NCI-H446 treated with DMSO at 0.1 percent for 48 hours (cell line): ENCODE measurements around the gene HDAC4.

ENCODE experiments used
- DNase-seq: peaks from one replicate; lab custom pipeline; 2025; lab: John Stamatoyannopoulos, UW

Gene HDAC4

DNA sequence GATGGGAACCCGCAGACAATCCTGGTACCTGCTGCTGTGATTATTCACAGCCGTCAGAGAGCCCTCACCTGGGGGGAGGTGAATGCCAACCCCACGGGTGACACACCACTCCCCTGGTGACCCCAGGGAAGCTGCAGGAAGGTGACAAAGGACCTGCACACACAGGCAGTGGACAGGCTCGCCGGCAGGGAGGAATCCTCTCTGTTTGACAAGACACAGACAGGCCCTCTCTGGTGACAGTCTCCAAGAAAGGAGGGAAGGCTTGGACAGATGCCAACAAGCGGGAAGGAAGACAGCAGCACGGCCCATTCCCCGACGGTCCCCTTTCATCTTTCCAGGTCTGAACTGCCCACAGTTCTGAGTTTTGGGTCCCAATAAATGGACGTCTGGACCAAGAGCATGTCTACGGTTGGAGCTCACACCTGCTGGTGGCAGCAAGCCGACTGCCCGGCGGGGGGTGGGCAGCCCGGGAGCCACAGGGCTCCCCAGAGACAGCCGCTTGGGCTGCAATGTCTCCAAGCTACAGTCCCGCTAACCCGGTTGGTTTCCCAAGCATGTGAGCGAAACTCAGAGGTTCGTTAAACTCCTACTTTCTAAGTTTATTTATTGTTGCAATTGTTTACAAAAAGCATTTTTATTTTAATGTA, 31.8 kb downstream of the HDAC4 start:
- DNase-seq, result no peak

DNA sequence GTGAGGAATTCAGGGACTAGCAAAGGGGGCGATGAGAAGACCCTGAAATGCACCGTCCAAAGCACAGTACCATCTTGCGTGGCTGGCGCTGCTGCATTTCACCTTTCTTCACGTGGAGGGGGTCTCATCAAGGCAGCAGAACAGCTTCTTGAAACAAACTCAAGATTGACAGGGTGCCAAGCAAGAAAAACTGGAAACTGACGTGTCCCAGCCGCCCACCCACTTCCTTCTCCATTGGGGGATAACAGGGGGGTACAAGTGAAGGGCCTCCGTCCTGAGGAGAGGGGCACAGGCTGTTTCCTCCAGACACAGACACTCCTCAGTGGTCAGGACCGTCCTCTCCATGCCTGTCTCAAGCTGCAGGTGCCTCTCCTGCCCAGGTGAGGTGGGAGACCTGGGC, 32.5 kb downstream of the HDAC4 start:
- no peak for DNase-seq

- no peak for DNase-seq
These were observed 34.1 kb downstream of the HDAC4 start for GRCh38 chr2:239366740-239367139.

DNA sequence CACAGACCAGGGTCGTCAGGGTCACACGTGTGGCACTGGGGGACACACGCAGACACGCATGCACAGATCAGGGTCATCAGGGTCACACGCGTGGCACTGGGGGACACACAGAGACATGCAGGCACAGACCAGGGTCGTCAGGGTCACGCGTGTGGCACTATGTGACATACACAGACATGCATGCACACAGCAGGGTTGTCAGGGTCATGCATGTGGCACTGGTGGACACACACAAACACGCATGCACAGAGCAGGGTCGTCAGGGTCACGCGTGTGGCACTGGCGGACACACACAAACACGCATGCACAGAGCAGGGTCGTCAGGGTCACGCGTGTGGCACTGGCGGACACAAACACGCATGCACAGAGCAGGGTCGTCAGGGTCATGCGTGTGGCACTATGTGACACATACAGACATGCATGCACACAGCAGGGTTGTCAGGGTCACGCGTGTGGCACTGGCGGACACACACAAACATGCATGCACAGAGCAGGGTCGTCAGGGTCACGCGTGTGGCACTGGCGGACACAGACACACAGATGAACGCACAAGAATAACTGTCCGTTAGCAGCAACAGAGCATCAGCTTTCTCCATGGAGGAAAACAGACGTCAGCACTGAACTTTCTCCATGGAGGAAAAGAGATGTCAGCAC, 34.9 kb downstream of the HDAC4 start:
- no peak for DNase-seq

- no peak for DNase-seq
These were observed 35.6 kb downstream of the HDAC4 start for GRCh38 chr2:239365071-239365781.

DNA sequence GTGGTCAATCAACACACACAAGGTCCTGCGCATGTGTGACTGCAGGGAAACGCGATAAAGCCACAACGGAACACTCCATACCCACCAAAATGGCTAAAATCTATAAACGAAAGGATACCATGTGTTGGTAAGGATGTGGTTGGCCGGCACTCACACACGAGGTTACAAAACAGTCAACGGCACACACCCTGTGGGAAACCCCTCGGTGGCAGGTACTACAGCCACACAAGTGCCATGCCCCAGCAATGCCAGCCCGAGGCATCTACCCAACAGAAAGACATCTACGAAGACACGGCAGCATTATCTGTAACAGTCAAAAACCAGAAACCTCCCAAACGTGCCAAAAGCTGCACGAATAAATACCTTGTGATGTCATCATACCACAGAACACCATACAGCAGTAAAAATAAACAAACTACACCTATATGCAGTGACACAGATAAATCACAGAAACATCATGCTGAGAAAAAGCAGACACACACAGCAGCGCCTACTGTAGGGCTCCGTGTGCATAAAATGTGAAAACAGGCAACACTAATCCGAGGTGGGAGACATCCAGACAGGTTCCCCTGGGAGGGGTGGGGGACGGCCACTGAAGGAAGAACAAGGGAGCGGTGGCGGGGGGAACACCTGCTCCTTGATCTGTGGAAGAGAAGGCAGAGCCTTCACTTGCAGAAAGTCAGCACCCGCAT, 36.7 kb downstream of the HDAC4 start:
- no peak for DNase-seq

DNA sequence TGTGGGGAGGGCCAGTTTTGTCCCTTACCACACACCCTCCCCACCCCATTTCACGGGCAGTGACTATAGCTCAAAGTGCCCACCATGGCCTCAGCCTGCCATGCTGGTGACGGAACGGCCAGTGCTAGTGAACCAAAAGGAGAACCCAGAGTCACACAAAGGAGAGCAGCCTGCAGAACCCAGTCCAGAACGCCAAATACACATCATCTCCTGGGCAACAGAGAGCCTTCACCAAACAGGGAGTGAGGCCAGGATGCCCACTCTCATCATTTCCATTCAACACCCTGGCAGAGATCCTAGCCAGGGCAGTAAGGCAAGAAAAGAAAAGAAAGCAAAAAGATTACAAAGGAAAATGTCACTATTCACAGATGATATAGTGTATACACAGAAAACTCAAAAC, 38.3 kb downstream of the HDAC4 start:
- no peak for DNase-seq

DNA sequence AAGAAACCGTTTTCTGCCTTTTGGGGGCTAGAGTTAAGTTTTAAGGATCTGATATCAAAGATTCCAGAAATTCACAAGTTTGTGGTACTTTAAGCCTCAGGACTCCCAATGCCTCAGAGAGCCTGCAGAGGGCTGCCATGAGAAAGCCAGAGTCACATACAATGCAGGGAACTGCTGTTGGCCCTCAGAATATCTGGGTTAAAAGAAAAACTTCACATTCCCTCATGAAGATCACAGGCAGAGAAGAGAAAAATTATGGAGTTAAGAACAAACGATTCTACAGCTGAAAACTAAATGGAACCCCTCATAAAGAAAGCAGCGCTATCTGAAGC, 39.5 kb downstream of the HDAC4 start:
- DNase-seq, result no peak

DNA sequence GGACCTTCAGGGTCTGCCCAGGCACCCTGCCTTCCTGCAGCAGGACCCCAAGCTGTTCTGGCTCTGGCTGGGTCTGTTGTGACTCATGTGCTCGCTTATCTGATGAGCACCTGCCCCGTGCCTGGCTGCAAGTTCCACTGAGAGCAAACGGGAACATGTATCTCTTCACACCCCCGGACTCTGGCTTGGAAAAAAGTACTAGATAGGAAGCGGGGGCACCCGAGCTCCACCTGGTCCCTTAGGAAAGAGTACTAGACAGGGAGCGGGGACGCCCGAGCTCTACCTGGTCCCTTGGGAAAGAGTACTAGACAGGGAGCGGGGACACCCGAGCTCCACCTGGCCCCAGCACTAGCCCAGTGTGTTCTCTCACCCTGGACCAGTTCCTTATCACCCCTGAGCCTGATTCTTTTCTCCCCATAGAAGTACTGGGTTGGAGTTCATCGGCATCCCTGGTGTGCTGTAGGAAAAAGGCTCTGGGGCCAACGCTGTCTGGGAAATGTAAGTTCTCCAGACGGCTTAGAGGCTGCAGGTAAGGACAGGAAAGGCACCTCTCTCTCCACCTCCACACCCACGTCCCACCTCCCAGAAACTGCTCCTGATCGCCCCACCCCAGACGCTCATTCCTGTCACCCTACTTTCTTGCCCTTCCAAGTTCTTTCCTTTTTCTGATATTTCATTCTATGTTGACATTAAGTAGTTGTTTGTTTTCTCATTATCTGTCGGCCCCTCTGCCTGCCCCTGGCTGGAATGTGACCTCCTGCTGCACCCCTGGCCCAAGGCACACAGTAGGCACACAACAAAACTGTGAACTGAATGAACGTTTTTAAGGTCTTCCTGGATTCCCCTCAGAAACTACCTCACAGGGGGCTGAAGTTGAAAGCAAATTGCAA, 40.2 kb downstream of the HDAC4 start:
- no peak for DNase-seq

DNA sequence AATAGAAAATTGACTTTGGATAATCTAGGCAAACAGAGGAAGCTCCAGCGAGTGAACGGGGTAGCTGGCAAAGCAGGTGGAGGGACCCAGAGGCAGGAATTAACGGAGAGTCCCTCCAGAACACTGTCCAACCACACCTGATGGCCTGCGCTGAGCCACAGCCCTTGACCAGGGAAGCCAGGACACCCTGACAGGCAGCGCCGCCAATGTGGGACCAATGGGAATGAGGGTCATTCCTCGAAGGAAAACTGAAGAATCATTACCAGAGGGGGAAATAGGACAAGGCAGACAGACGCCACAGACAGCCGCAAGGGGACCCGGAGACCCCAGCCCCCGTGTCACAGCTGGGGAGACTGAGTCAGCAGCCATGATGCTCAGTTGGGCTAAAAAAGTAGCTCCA, 40.8 kb downstream of the HDAC4 start:
- no peak for DNase-seq

- DNase-seq, result no peak
These were observed 41.5 kb downstream of the HDAC4 start for GRCh38 chr2:239359196-239359912.

- no peak for DNase-seq
These were observed 42.6 kb downstream of the HDAC4 start for GRCh38 chr2:239358062-239358754.

DNA sequence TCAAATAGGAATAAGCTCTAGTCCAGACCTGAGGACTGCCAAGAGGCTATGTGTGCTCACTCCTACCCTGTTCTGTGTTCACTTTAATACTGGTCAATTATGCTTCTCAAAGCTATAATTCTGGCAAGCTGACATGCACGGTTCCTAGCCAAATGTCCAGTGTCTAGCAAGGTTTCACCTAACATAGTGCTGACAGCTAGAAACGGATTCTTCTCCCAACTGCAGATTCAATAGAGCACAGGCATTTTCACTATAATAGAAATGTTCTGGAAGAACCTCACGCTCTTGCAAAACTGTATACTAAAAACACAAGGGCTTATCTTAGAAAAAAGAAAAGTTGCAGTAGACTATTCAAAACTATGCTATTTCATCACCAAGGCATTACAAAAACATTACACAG, 45.1 kb downstream of the HDAC4 start:
- DNase-seq, result no peak

GRCh38 chr2:239355139-239355538, 45.7 kb downstream of the HDAC4 start:
- no peak for DNase-seq

DNA sequence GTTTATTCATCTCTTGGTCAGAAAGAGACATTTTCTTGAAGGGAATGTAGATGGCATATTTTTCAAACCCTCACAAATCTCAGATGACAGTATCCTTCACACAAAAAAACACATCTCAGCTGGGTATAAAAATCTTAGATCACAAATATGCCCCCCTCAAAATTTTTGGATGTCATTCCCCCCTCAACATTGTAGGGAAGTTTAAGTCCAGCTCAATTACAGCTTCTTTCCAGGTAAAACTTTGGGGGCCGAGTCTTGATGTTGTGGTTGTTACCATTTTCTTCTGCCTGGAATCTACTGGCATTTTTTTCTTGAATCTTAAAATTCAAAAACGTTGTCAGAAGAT, 46.1 kb downstream of the HDAC4 start:
- DNase-seq, result no peak

GRCh38 chr2:239354132-239354790, 46.6 kb downstream of the HDAC4 start:
- DNase-seq, result no peak

- DNase-seq, result no peak
These were observed 47.1 kb downstream of the HDAC4 start for GRCh38 chr2:239353692-239354091.

- no peak for DNase-seq
These were observed 49.1 kb downstream of the HDAC4 start for GRCh38 chr2:239351687-239352086.

DNA sequence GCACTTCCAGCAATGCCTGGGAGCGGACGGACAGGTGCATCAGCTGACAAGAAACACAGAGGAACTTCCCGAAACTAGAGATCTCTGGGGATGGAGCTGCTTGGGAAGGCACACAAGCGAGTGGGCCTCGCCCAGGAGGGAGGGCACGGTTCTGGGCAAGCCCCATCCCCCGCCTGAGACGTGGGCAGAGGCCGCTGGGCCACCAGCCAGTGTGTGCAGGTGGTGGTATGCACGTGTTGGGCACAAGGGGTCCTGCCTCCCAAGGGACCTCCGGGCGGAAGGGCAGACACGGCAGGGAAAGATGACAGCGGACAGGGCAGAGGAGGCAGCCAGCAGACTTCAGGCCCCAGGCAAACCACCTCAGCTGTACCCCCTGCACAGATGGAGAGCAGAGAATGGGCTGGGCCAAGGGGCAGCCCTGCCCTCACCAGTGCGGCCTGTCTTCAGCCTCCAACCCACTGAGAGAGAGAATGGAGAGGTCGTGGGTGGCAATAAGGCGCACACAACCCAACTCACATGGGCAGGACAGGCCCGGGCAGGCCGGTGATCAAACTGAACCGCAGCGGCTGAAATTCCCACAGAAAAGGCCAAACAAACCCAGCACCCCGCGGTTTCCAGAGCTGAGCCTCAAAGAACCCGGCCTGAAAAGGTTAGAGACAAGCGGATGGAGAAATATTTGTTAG, 51.2 kb downstream of the HDAC4 start:
- no peak for DNase-seq
